GM18505 (cell line): ENCODE measurements around the gene PLA2G2C.

ENCODE experiments used
- ATAC-seq: cut with Tn5 transposase; IDR thresholded peaks from one replicate; pipeline ENCODE4 v1.9.1; 2021; ENCODE audit not compliant: unreplicated experiment
- POLR2A ChIP-seq: IDR thresholded peaks from 4 replicates; pipeline ENCODE4 v1.6.1; 2011; ENCODE audit warnings: borderline replicate concordance; ENCODE audit not compliant: insufficient read depth, insufficient read length; ENCODE audit errors: extremely low read depth

The PLA2G2C gene

DNA sequence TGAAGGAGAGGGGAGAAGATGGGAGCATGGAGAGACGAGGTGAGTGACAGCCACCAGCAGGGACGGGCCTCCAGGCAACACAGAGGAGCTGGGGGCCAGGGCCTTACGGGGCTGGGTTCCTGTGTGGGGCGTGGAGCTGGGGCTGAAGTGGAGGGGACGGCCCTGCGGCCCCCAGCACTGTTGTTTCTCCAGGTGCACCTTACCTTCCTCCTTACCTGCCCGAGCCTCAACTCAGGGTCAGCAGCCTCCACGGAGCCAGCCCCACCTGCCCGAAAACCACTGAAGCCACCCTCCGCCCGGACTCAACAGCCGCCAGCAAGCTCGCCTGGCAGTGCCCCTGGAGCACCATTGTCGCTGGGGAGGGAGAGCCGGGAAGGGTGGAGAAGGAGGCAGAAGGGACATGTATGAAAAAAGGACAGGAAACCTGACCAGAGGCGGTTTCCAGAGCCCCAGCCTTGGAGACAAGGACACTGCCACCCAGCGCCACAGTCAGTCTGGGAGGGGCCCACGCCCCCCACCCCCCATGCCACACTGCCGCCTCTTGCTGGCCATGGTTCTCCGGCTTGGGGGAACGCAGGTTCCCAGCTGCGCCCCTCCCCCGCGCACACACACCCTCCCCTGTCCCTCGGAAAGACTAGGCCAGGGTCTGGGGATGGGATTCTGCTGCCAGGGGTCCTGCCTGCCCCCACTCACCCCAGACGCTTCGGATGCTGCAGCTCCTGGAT, 36.6 kb downstream of the PLA2G2C start:
- ATAC-seq, result no peak
- no peak for TF ChIP-seq POLR2A

GRCh38 chr1:20148571-20149500, 37.5 kb downstream of the PLA2G2C start:
- TF ChIP-seq POLR2A, result no peak
- ATAC-seq, result no peak

DNA sequence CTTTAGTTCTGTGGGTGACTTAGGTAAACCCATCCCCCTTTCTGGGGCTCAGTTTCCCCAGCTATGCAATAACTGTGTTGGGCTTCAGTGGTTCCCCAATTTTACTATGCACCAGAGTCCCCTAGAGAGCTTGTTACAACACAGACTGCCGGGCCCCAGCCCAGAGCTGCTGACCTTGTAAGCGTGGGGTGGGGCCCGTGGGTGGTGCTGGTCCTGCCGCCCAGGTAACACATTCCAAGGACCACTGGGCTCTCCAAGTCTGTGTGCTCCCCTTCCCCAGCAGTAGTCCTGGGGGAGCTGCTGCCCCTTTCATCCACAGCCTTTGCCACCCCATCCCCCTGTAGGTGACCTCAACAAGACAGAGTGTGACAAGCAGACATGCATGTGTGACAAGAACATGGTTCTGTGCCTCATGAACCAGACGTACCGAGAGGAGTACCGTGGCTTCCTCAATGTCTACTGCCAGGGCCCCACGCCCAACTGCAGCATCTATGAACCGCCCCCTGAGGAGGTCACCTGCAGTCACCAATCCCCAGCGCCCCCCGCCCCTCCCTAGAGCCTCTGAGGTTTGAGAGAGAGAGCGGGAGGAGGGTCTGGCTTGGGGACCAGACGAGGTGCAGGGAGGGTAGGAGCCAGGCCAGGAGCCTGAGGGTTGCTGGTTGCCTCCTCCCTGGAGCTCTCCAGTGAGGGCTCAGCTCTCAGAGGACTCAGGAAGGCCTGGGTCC, 38.3 kb downstream of the PLA2G2C start:
- no peak for TF ChIP-seq POLR2A
- no peak for ATAC-seq

DNA sequence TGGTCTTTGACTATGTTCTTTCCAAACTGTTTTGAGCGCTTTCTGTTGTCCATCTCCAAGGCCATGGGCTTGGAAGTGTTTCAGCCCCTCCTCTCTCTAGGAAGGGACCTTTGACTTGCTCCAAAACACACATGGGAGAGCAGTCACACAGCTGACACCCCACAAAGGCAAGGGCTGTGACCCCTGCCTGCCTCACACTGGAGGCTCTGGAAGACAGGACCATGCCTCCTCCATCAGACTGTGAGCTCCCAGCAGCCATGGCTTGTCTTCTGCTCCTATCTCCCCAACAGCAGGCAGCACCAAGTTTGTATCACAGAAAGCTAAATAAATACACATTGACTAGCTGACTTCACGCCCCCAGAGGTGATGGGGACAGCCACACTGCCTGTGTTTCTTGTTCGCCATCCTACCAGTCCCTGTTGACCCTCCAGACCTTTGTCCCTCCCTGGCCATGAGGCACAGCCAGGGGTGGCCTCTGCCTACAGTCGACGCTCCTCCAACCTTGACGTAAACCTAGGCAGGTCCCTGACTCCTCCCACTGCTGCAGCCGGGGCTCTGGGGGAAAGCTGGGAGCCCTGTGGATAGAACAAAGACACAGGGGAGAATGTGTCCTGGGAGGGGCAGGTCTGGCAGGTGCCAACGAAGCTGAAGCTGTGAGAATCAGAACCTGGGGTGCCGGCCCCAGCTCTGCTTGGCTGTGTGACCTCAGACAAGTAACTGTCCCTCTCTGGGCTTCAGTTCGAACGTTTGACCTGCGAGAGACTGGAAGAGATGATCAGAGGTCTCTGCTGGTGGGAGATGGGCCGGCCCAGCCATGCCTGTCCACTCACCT, 42.4 kb downstream of the PLA2G2C start:
- no peak for TF ChIP-seq POLR2A
- no peak for ATAC-seq

- no peak for TF ChIP-seq POLR2A
- ATAC-seq, result no peak
These were observed 43.0 kb downstream of the PLA2G2C start for GRCh38 chr1:20143318-20143717.

- ATAC-seq, result no peak
- TF ChIP-seq POLR2A, result no peak
These were observed 44.2 kb downstream of the PLA2G2C start for GRCh38 chr1:20142001-20142710.

DNA sequence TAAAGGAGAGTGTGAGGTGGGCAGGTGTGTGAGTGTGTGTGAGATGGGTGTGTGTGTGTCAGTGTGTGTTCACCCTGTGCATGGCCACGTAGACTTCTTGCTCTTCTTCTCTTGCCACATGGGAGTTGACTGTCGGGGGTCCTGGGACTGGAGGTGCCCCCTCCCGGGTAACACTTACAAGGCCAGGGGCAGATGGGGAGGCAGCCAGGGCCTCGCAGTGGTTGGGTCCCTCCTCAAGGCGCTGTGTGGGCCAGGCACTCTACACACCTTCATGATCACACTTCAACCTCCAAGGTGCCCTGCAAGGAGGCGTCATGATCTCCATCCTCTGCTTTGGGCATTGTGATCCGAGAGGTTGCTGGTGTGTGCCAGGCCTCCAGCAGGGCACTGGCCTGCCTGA, 44.9 kb downstream of the PLA2G2C start:
- ATAC-seq, result no peak
- TF ChIP-seq POLR2A, result no peak

GRCh38 chr1:20141001-20141400, 45.3 kb downstream of the PLA2G2C start:
- no peak for TF ChIP-seq POLR2A
- ATAC-seq, result no peak

DNA sequence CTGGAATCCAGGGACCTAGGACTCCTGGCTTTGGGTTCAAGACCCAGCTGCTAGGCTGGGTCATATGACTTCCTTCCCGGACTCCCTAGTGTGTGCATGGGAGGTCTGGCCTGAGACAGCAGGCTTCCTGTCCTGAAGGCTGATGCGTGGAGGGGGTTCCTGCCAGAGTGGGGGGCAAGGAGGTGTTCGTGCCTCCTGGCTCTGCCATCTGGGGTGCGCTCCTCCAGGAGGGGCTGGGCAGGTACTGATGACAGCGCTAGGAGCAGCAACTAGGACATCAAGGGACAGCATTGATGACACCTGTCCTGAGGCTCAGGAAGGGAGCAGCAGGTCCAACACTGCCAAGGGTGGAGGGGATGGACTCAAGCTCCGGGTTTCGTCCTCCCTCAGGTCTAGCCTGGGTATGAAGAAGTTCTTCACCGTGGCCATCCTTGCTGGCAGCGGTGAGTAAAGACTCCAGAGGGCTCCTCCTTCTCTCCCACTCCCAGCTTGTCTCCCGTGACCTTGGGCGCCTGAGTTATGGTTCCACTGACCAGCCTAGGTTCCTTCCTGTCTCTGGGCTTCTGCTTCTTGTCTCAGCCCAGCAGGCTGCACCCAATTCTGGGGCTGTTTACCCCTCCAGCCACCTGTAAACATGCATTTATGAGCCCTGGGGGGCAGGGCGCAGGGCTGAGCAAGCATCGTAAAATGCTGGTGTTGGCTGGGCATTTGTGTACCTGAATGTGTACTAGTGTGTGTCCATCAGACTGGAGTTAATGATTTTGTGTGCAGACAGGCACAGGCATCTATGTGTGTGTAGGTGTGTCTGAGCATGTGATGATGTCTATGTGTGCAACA, 46.3 kb downstream of the PLA2G2C start:
- no peak for TF ChIP-seq POLR2A
- ATAC-seq, result no peak

DNA sequence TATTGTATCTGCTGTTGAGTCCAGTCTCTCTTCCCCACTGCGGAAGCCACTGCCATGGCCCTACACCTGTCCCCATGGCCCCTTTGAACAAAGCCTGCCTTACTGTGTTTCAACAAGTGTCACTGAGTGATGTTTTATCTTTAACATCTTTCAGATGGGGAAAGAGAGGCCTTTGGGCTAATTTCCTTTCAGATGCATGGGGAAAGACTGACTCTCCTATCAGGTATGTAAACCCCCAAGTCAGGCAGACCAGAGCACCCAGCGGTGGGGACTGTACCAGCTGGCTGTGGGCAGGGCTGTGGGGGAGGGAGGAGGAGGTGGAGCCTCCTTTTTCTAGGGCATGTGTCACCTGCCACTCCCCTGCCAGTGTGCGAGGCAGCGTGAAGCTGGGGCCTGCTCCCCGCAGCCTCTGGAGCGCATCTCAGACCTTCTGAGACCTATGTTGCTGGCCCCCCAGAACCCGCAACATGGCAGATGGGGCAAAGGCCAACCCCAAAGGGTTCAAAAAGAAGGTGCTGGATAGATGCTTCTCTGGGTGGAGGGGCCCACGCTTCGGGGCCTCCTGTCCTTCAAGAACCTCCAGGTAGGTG, 47.3 kb downstream of the PLA2G2C start, which contains the start of gene PLA2G2F:
Gene PLA2G2F, plus strand, starts transcription at position 363 of the 590 bp plus-strand sequence. Its CDS starts 105 bp downstream, at position 468.
- TF ChIP-seq POLR2A, result no peak
- ATAC-seq, result no peak

DNA sequence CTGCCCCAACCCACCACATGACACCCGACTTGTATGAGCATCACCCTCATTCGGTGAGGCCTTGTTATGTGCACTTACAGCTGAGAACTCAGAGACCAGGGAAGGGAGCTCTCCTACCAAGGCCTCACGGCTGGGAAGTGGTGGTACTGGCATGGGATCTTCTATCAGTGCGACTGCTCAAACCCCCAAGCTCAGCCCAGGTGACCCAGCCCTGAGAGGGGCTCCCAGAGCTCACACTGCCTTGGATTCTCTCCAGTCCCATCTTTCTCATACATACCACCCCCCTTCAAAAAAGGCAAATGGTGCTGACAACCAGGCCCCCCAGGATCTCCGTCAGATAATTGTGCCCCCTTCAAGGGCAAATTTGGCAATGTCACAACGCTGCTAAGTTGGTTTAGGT, 48.0 kb downstream of the PLA2G2C start:
- no peak for ATAC-seq
- TF ChIP-seq POLR2A, result no peak
